SK-N-MC (cell line): ENCODE measurements around the gene MRAS.

Experiments used
- FOXP2 ChIP-seq: optimal IDR thresholded peaks from 2 replicates; pipeline ENCODE3; 2011; ENCODE audit warnings: mild to moderate bottlenecking, moderate library complexity; ENCODE audit not compliant: insufficient read depth; ENCODE audit errors: extremely low read length, control extremely low read depth
- POLR2AphosphoS5 ChIP-seq: IDR thresholded peaks from 2 replicates; pipeline ENCODE4 v1.6.1; 2012; ENCODE audit warnings: mild to moderate bottlenecking, low read depth, low read length, borderline replicate concordance

GRCh38 chr3:138366006-138366759 is 17.8 kb downstream of the MRAS start:
- TF ChIP-seq POLR2AphosphoS5 = no peak
- no peak for TF ChIP-seq FOXP2
